Measurements from ENCODE around the gene ZNF346.
"Not testable (repeated sequence)": the region's sequence is repeated elsewhere in the genome, so short reads cannot be mapped to it uniquely, and the experiment has no call there.

ZNF346 gene

GRCh38 chr5:177010153-177010552, 12.3 kb upstream of the ZNF346 start:
- DNase-seq = no peak

- no peak for DNase-seq
Observed at GRCh38 chr5:177015156-177015555, 7.3 kb upstream of the ZNF346 start.

DNA sequence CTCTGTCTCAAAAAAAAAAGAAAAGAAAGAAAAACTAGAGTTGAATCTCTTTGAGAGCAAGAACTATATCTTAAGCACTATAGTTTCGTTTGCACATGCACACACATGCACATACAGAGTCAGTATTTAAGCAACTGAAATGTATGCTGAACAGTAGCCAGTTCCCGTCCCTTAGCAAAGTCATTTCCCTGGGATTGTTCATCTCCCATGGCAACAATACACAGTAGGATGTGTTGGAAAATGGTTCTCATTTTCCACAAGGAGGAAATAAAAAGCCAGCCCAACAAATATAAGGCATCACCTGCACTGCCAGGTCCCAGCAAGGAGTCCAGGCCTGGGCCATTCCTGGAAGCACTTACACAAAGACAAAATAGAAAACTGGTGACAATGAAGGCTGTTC, 4.2 kb upstream of the ZNF346 start:
- no peak for DNase-seq

DNA sequence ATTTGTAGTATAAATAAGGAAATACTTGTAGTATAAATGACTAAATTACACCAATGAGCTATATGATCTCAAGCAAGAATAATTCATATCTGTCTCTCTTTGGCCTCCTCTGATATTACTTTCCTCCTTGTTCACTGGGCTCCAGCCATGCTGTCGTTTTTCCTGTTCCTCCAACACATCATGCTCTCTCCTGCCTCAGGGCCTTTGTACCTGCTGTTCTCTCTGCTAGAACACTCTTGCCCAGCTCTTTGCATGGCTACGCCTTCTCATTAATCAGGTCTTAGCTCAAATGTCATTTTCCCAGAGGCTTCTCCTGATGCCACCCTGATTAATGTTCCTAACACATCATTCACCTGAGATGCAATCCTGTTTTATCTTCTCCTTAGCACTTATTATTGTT, 2.5 kb upstream of the ZNF346 start:
- DNase-seq = no peak

- DNase-seq = no peak
Observed at GRCh38 chr5:177023303-177023664, 788 bp downstream of the ZNF346 start.

DNA sequence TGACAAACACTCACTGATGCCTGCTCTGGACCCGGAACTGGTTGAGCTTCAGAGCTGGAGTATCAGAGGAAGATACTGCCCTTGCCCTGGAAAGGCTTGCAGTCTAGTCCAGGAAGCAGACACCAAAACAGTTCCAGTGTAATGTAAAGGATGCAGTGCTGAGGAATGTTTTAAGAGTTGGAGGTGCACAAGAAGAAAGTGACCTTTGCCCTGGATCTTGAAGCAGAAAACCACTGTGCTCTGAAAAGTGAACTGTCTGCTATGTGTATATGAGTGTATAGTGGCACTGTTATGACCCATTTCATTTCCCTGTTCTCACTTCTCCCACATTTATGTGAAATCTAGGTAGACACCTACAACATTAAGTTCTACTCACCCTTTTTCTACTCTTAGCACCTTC, 2.1 kb downstream of the ZNF346 start:
- DNase-seq = no peak

DNA sequence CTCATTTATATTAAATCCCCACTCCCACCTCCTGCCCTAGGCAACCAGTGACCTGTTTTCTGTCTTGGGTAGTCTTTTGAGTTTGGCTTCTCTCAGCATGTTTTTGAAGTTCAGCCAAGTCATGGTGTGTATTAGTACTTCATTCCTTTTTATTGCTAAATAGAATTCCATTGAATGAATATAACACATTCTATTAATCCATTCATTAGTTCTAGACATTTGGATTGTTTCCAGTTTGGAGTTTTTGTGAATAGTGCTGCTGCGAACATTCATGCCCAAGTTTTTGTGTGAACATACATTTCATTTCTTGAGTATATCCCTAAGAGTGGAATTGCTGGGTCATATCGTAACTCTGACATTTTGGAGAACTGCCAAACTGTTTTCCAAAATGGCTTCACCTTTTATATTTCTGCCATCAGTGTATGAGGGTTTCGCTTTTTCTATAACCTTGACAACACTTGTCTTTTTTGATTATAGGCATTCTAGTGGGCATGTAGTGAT, 2.7 kb downstream of the ZNF346 start:
- no peak for DNase-seq

DNA sequence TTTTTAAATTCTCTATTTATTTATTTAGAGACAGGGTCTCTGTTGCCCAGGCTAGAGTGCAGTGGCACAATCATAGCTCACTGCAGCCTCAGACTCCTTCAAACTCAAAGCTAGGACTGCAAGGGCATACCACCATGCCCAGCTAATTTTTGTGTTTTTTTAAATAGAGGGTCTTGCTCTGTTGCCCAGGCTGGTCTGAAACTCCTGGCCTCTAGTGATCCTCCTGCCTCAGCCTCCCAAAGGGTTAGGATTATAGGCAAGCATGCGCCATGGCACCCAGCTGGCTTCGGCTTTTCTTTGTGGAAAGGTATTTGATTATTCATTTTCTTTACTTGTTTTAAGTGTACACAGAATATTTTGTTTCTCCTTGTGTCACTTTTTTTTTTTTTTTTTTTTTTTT, 5.2 kb downstream of the ZNF346 start:
- DNase-seq = no peak

DNA sequence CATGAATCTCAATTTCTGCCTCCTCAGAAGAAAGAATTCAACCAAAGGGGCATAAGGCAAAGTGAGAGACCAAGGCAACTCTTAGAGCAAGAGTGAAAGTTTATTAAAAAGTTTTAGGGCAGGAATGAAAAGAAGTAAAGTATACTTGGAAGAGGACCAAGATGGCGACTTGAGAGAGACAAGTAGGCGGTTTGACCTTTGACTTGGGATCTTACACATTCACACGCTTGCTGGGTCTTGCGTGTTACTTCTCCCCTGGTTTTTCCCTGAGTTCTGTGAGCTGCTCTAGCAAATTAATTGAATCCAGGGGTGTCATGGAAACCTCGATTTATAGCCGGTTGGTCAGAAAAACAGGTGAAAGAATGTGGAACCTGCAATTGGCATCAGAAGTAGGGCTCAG, 7.0 kb downstream of the ZNF346 start:
- no peak for DNase-seq

- DNase-seq = no peak
Observed at GRCh38 chr5:177035976-177036375, 13.5 kb downstream of the ZNF346 start.

DNA sequence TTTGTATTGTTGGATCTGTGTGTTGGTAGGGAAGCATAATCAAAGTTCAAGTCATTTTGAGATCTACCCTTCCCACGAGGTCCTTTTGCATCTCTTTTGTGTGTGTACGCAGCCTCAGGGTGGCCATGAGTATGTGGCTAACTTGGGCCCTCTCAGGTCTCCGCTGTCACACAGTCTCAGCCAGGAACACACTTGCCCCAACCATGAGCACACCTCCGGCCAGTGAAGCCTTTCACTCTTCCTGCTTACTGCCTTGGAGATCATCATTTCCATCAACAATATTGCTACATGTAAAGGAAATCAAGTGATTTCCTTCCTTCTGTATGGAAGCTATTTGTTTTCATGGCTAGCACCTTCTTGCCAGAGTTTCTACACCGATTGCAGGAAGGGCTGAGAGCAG, 13.9 kb downstream of the ZNF346 start:
- DNase-seq = no peak

DNA sequence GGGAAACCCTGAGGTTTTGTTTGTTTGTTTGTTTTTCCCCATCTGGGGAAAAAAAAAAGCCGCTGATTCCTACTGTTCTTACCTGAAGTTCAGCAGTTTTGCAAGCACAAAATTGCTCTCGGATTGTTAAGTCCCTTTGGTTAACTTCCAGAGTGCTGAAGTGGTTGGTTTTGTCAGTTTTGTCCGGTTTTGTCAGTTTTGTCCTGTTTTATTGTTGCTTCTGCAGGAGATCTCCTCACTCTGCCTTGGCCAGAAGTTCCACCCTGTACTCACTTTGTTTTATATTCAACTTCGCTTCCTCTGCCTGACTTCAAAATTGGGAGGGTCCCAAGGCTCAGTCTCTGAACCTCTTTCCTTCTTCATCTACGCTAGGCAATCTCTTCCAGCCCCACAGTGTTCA, 14.4 kb downstream of the ZNF346 start:
- DNase-seq = no peak

- no peak for DNase-seq
Observed at GRCh38 chr5:177040814-177041420, 18.4 kb downstream of the ZNF346 start.

- DNase-seq = no peak
Observed at GRCh38 chr5:177041936-177042335, 19.4 kb downstream of the ZNF346 start.

GRCh38 chr5:177043114-177043513, 20.6 kb downstream of the ZNF346 start:
- no peak for DNase-seq

GRCh38 chr5:177043958-177044357, 21.5 kb downstream of the ZNF346 start:
- no peak for DNase-seq

GRCh38 chr5:177044641-177045040, 22.1 kb downstream of the ZNF346 start:
- no peak for DNase-seq

GRCh38 chr5:177045631-177046030, 23.1 kb downstream of the ZNF346 start:
- no peak for DNase-seq

- not testable (repeated sequence) for DNase-seq
Observed at GRCh38 chr5:177048531-177048930, 26.0 kb downstream of the ZNF346 start.

- no peak for DNase-seq
Observed at GRCh38 chr5:177049285-177049684, 26.8 kb downstream of the ZNF346 start.

DNA sequence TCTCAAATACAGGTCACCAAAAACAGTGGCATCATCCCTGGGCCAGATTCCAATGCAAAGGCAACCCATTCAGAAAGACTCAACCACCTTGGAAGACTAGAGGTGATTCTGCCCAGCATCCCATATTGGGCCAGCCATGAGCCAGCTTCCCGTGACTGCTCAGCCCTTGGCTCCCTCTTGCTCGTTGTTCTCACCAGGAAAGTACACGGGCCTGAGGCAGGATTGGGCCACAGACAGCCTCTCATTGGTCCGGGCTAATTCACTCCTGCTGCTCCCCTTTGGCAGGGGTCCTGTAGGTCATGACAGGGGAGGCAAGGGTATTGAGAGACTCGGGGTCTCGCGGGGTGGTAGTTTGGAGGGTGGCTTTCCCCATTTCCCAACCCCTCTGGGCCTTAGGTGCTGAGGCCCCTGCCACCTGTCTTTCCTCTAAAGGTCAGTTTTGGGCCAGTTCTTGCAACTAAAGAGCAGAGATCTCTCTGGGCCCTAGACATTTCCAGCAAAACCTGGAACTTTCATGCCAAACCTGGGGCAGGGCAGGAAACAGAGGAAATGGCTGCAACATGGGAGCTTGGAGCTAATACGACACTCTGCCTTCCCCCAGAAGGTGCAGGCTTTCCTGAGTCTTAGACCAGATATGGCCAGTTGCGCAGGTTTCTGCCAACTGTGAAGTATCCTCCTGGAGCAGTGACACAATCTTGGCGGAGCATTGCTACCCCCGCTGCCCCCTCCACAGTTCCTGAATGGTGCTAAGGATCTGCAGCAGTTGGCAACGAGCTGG, 42.2 kb downstream of the ZNF346 start:
- no peak for DNase-seq

- DNase-seq = no peak
Observed at GRCh38 chr5:177065491-177065890, 43.0 kb downstream of the ZNF346 start.

- DNase-seq = no peak
Observed at GRCh38 chr5:177066224-177066623, 43.7 kb downstream of the ZNF346 start.

DNA sequence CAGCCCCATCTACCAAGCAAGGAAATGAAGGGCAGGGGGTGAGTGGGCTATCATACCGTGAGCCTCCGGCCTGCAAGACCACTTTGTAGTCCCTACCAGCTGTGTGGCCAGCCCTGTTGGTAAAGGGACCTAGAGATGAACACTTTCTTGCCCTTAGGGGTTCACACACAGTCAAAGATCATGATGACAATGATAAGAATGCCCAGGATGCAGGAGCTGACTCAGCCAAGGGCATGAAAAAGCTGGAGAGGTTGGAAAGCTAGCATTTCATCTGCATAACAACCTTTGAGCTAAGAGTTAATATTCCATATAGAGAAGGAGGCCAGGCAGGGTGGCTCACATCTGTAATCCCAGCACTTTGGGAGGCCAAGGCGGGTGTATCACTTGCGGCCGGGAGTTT, 45.0 kb downstream of the ZNF346 start:
- DNase-seq = no peak
